Brain microvascular endothelial cell (primary cell): ENCODE data around the gene MMRN2.
A peak's percentile ranks its signal among the peaks of the same experiment; 100 is the strongest.
"Not testable (repeated sequence)": the region's sequence is repeated elsewhere in the genome, so short reads cannot be mapped to it uniquely, and the experiment has no call there.

Experiments
- DNase-seq: peaks from one replicate; pipeline ENCODE4 v3.0.0-alpha.2; 2020
- H3K27ac ChIP-seq: fragments of 250-450 bp; sonication (Bioruptor Pico); 2 replicates; pipeline ENCODE4 v1.5.1; 2020; ENCODE audit warnings: mild to moderate bottlenecking, moderate library complexity
- H3K27me3 ChIP-seq: fragments of 250-450 bp; sonication (Bioruptor Pico); replicated peaks from 2 replicates; pipeline ENCODE4 v1.5.1; 2020; ENCODE audit warnings: mild to moderate bottlenecking
- H3K36me3 ChIP-seq: fragments of 250-450 bp; sonication (Bioruptor Pico); replicated peaks from 2 replicates; pipeline ENCODE4 v1.5.1; 2020; ENCODE audit warnings: mild to moderate bottlenecking
- H3K4me3 ChIP-seq: 2 replicates; pipeline ENCODE4 v1.5.1; 2011; ENCODE audit warnings: low read depth, mild to moderate bottlenecking, control low read depth, low read length, moderate library complexity
- in situ Hi-C: cut with HindIII; loops from 2 replicates; pipeline ENCODE4 v1.10.0; 2017; ENCODE audit warnings: low sequenced_read_pairs, low pct_ligation_motif_present
- TF ChIP-seq, protein P1 (sequence below): IDR thresholded peaks from 2 replicates; pipeline ENCODE4 v1.5.1; 2011; ENCODE audit warnings: low read depth, mild to moderate bottlenecking, moderate library complexity, low read length, control low read depth, inconsistent platforms; ENCODE audit errors: missing control alignments

MMRN2 gene

GRCh38 chr10:86938260-86938659 lies 19.2 kb downstream of the MMRN2 start:
- Histone ChIP-seq H3K36me3 (no peaks in the 10 kb centered on the region), H3K4me3 (no peak overlapping the region), H3K27ac (no peak overlapping the region), H3K27me3 (no peaks in the 10 kb centered on the region)
- no peak for DNase-seq
- TF ChIP-seq, protein P1, sequence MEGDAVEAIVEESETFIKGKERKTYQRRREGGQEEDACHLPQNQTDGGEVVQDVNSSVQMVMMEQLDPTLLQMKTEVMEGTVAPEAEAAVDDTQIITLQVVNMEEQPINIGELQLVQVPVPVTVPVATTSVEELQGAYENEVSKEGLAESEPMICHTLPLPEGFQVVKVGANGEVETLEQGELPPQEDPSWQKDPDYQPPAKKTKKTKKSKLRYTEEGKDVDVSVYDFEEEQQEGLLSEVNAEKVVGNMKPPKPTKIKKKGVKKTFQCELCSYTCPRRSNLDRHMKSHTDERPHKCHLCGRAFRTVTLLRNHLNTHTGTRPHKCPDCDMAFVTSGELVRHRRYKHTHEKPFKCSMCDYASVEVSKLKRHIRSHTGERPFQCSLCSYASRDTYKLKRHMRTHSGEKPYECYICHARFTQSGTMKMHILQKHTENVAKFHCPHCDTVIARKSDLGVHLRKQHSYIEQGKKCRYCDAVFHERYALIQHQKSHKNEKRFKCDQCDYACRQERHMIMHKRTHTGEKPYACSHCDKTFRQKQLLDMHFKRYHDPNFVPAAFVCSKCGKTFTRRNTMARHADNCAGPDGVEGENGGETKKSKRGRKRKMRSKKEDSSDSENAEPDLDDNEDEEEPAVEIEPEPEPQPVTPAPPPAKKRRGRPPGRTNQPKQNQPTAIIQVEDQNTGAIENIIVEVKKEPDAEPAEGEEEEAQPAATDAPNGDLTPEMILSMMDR, result no peak
- in situ Hi-C loops, result no loop called here

DNA sequence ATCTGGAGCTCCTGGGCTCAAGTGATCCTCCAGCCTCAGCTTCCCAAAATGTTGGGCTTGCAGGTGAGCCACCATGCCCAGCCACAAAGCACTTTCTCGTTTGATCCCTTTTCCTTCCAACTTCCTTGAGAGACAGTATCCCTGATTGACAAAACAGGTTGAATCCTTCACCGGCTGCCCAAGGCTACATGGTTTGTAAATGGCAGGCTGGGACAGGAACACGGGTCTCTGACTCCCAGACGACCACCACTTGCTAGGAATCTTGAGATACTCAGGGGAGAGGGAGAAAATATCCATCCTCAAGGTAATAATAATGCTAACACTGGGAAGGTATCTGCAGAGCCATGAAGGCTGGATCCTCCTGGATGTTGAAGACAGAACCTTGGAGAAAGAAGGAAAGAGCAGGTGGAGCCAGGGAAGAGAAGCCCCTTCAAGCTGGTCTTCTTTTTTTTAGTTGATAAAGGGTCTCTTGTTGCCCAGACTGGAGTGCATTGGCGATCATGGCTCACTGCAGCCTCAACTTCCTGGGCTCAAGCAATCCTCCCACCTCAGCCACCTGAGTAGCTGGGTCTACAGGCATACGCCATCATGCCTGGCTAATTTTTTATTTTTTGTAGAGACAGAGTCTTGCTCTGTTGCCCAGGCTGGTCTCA lies 19.8 kb downstream of the MMRN2 start:
- no peak for DNase-seq
- no peak overlapping the region for H3K27ac ChIP-seq
- TF ChIP-seq, protein P1, result no peak

DNA sequence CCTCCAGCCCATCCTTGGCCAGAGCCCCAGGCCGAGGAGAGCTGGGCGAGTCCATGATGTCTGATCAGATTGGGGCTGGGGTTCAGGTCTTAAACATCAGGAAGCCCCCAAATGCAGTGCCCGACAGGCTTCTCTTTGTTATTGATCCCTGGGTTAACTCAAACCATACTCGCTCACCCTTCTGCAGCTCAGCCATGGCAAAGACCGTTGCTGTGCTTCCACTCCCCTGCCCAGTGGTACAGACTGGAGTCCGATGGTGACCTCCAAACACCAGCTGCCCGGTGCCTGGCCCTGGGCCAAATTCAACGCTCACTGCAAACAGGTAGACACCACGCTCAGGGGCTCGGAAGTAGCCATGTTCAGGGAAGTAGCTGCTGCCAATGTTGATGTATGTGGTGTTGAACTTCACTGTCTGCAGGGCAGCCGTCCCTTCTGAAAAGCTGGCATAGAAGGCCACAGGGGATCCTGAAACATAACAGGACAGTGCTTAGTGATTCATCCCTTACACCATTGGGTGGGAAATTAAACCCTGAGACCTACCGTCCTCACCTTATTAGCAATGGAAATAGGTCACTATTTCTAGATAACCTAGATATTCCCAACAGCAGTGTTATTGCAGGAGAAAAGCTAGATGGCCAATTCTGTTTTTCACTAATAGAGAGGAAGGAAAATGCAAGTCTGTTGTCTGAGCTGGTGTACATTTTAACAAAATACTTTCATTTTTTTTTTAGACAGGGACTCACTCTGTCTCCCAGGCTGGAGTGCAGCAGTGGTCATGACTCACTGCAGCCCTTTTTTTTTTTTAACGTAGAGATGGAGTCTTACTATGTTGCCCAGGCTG lies 20.5 kb downstream of the MMRN2 start:
- H3K27ac ChIP-seq, result no peak overlapping the region
- no peak overlapping the region for H3K4me3 ChIP-seq
- H3K36me3 ChIP-seq, result no peaks in the 10 kb centered on the region
- peak; percentile 25 for DNase-seq
- no peaks in the 10 kb centered on the region for H3K27me3 ChIP-seq
- in situ Hi-C loops, result no loop called here
- TF ChIP-seq, protein P1, result no peak

More for the DNA sequence above, 19.8 kb downstream of the MMRN2 start:
- no peaks in the 10 kb centered on the region for H3K27me3 ChIP-seq
- no peak overlapping the region for H3K4me3 ChIP-seq
- in situ Hi-C loops, result no loop called here
- H3K36me3 ChIP-seq, result no peaks in the 10 kb centered on the region

GRCh38 chr10:86934162-86934711 lies 23.2 kb downstream of the MMRN2 start:
- in situ Hi-C loops, DNase-seq, H3K27me3 ChIP-seq, H3K4me3 ChIP-seq, H3K27ac ChIP-seq, H3K36me3 ChIP-seq: not testable (repeated sequence)

DNA sequence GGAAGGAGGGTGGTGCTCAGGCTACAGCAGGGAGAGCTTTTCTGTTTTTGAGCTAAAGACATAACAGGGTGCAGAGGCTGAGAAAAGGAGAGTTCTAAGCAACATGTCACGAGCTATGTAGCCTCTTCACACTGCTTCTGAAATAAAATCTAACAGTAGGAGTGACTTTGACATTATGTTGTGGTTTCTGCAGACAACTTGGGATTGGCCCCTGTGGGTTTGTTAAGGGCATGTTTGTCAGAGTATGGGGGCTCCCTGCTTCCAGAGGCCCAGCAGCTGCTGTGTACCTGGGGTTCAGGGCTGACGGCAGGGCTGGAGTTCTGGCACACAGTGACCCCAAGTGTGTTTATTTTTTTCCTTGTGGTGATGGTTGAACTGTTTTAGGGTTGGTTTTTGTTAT lies 24.7 kb downstream of the MMRN2 start:
- Histone ChIP-seq H3K27me3 (no peaks in the 10 kb centered on the region), H3K27ac (no peak overlapping the region), H3K4me3 (no peak overlapping the region), H3K36me3 (peaks cover 6% of the 10 kb centered on the region)
- TF ChIP-seq, protein P1, result no peak
- no peak for DNase-seq
- in situ Hi-C loops, result no loop called here

DNA sequence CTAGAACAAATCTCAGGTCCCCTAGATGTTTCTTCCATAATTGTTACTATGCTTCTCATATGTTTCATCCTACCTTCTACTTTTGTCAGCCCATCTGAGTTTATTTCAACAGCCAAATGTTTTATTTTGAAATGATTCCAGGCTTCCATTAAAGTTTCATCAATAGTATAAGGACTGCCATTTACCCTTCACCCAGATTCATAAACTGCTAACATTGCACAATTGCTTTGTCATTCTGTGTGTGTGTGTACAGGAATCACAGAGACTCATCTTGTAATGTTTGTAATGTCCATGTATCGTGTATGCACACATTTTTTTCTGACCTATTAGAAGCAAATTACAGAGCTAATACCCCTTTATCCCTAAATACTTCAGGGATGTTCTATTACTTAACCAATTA lies 25.5 kb downstream of the MMRN2 start:
- TF ChIP-seq, protein P1, result no peak
- DNase-seq, result no peak
- in situ Hi-C loops, result no loop called here
- Histone ChIP-seq H3K27me3 (no peaks in the 10 kb centered on the region), H3K36me3 (peaks cover 6% of the 10 kb centered on the region), H3K4me3 (no peak overlapping the region), H3K27ac (no peak overlapping the region)
